Naive thymus-derived CD8-positive, alpha-beta T cell (primary cell): ENCODE data around the gene ACTG2. TPM values are rescaled to one million over a fixed set of nuclear protein-coding genes. Genes with fewer than 3 reads are reported as not detected.

Experiments used
- ATAC-seq, 2 donors: fragments of 150-1000 bp; cut with Tn5 transposase in 1 of 2; sonication (Bioruptor Pico), chemical (Tn5 transposase) in 1 of 2; 1 replicate in 1 of 2; 2 replicates in 1 of 2; pipeline ENCODE4 v1.10.0; 2021; ENCODE audit warnings: mild to moderate bottlenecking in 2 of 2, moderate library complexity in 2 of 2
- POLR2A ChIA-PET: fragments of 350-600 bp; sonication (Branson Sonifier 250); formaldehyde crosslinking; loops from one replicate; lab custom pipeline; 2021; ENCODE audit warnings: antibody characterized with exemption; lab: Charles Lee
- DNase-seq, 10 donors: peaks; one replicate each; pipeline versions ENCODE4 v3.0.0 to v3.0.0-alpha.2; 2020 to 2022
- H3K27ac Mint-ChIP-seq, 10 donors: one replicate each; pipeline ENCODE4 v1.8.0; 2020 to 2022; ENCODE audit warnings: mild to moderate bottlenecking in 10 of 10, mixed read lengths in 10 of 10, moderate library complexity in 4 of 10, inconsistent platforms in 1 of 10
- H3K27me3 Mint-ChIP-seq, 5 donors: one replicate each; pipeline ENCODE4 v1.8.0; 2021 to 2022; ENCODE audit warnings: mixed read lengths in 5 of 5
- H3K36me3 Mint-ChIP-seq, 3 donors: one replicate each; pipeline ENCODE4 v1.8.0; 2020 to 2022; ENCODE audit warnings: mixed read lengths in 3 of 3, mild to moderate bottlenecking in 2 of 3, inconsistent platforms in 1 of 3
- H3K4me1 Mint-ChIP-seq, 4 donors: one replicate each; pipeline ENCODE4 v1.8.0; 2021 to 2022; ENCODE audit warnings: mixed read lengths in 4 of 4
- H3K4me3 Mint-ChIP-seq, 10 donors: one replicate each; pipeline ENCODE4 v1.8.0; 2020 to 2022; ENCODE audit warnings: mild to moderate bottlenecking in 10 of 10, mixed read lengths in 10 of 10, moderate library complexity in 6 of 10, inconsistent platforms in 1 of 10
- H3K9me3 Mint-ChIP-seq, 9 donors: one replicate each; pipeline ENCODE4 v1.8.0; 2020 to 2022; ENCODE audit warnings: mixed read lengths in 9 of 9, mild to moderate bottlenecking in 3 of 9, inconsistent platforms in 1 of 9, moderate library complexity in 1 of 9
- polyA plus RNA-seq, 3 donors: library from polyadenylated mRNA; unstranded; fragments of 300-500 nt; fragmentation: Illumina TruSeq; gene quantifications; one replicate each; pipeline ENCODE4 v1.2.3, GENCODE V29; 2021
- total RNA-seq, 8 experiments: library from RNA in 2 of 8; stranded (reverse) in 2 of 8; gene quantifications; one replicate each; pipeline ENCODE4 v1.2.3 and lab custom pipeline; 2021 to 2026

ACTG2 gene
- not detected for total RNA-seq
- under 1 TPM in 1 of 3 donors, not detected in 2; 0.13 TPM for polyA plus RNA-seq
- total RNA-seq (lab: John Stamatoyannopoulos, UW), result 0 to 0.08 (median 0) reads per million in 6 experiments

DNA sequence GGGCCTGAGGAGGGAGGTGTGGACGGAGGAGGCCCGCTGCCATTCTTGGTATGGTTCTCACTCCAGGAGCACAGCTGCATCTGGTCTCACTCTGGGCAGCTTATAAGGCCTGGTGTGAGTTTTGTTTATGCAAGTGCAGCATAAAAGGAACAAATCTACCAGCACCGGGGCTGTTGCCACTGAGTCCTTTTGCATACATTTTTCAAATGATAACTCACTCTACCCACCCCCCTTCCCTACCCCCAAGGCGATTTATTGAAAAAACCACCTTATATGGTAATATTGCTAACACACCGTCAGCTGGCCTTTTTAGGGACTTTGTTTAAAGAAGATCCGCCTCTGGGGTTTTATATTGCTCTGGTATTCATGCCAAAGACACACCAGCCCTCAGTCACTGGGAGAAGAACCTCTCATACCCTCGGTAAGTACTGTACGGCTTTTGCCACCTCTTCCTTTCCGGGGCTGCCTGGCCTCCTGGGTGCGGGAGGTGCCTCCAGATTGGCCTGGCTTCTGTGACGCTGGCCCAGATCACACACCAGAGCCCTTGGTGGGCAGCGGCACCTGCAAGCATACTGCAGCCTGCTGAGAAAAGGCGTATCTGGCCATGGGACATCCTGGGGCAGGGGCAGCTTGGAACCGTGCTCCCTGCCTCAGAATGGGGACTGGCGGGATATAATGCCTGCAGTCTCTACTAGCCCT, at the start of gene ACTG2:
TSS of gene ACTG2 (plus strand) at position 378 of the 699 bp plus-strand sequence. CDS start 8,304 bp downstream, outside the sequence.
- POLR2A ChIA-PET, result no interaction called here
- H3K4me3 Mint-ChIP-seq, result no peak within 1 kb of the TSS
- peak within 1 kb of the TSS in 2 of 10 donors; percentile 4 to 6 for H3K27ac Mint-ChIP-seq
- ATAC-seq, result no peak
- H3K27me3 Mint-ChIP-seq, result no peaks in the 10 kb centered on the region
- no peaks in the 10 kb centered on the region for H3K9me3 Mint-ChIP-seq
- no peak for DNase-seq
- peaks cover 22 to 45% (median 32%) of the 10 kb centered on the region in 4 donors for H3K4me1 Mint-ChIP-seq
- no peaks in the 10 kb centered on the region for H3K36me3 Mint-ChIP-seq

DNA sequence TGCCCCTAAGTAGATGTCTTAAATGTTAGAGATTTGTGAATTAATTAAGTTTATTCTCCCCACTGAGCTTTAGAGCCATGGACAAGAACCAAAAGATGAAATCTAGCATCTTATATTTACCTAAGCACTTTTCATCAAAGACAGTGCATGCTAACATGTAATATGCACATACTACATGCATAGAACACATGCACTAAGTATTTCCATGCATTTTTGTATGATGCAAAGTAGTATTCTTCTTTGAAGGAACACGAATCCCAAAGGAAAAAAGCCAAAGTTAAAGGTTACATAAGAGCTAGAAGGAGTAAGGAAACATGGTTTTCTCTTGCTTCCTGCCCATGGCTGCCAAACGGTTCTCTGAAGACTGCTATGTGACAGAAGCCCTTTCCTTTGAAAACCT, 48.7 kb upstream of the ACTG2 start:
- Mint-ChIP-seq H3K9me3 (no peaks in the 10 kb centered on the region), H3K36me3 (peaks cover 0 to 83% (median 24%) of the 10 kb centered on the region in 3 donors), H3K4me3 (no peak overlapping the region), H3K4me1 (peaks cover 3 to 23% (median 12%) of the 10 kb centered on the region in 4 donors), H3K27ac (peak overlapping the region in 1 of 10 donors; percentile 1), H3K27me3 (no peaks in the 10 kb centered on the region)
- DNase-seq, result no peak
- ATAC-seq, result no peak
- POLR2A ChIA-PET, result no interaction called here

DNA sequence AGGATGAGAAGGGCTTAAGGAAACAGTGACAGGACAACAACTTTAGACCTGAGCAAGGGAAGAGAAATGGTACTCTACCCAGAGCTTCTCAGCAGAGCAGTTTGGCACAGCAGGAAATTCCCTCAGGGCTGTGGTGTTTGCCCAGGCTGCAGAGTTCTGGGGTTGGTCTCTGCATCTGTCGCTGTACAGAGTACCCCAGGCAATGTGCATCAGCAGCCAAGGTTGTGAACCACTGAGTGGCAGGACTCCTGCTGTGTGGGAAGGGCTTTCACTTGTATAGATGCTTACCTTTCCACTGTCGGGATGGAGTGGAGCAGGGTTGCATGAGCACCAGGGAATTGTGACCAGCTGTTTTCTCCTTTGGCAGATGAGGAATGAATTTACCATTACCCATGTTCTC, 42.8 kb upstream of the ACTG2 start:
- Mint-ChIP-seq H3K27me3 (no peaks in the 10 kb centered on the region), H3K27ac (peak overlapping the region in 1 of 10 donors; percentile 2), H3K4me1 (peaks cover 0 to 1% (median 0%) of the 10 kb centered on the region in 4 donors), H3K36me3 (peaks cover 0 to 53% (median 29%) of the 10 kb centered on the region in 3 donors), H3K9me3 (no peaks in the 10 kb centered on the region), H3K4me3 (no peak overlapping the region)
- DNase-seq, result no peak
- POLR2A ChIA-PET, result no interaction called here
- no peak for ATAC-seq

- Mint-ChIP-seq H3K27me3 (no peaks in the 10 kb centered on the region), H3K4me1 (peaks cover 0 to 1% (median 0%) of the 10 kb centered on the region in 4 donors), H3K36me3 (peaks cover 0 to 41% (median 32%) of the 10 kb centered on the region in 3 donors), H3K9me3 (no peaks in the 10 kb centered on the region), H3K27ac (peak overlapping the region in 1 of 10 donors; percentile 69), H3K4me3 (no peak overlapping the region)
- ATAC-seq (no peak), DNase-seq (no peak)
- POLR2A ChIA-PET, result no interaction called here
Measured at GRCh38 chr2:73851274-73851673, 41.5 kb upstream of the ACTG2 start.

DNA sequence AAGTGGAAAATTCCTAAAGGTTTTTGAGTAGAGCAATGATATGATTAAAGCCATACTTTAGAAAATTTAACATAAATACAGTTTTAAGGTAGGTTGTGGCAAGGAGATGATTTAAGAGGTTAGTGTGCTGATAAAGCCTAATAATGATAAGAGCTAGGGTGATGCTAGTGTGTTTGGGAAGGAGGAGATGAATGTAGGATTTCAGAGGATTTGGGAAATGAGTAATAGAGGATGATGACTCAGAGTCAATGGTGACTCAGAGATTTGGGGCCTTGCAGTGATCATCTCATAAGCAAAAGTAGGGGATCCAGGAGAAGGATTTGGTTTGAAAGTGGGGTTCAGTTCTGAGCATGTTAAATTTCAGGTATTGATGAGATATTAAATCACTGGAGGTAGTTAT, 40.8 kb upstream of the ACTG2 start:
- Mint-ChIP-seq H3K27me3 (no peaks in the 10 kb centered on the region), H3K4me3 (no peak overlapping the region), H3K4me1 (peaks cover 0 to under 1% (median 0%) of the 10 kb centered on the region in 4 donors), H3K9me3 (no peaks in the 10 kb centered on the region), H3K36me3 (peaks cover 0 to 38% (median 33%) of the 10 kb centered on the region in 3 donors), H3K27ac (no peak overlapping the region)
- DNase-seq (no peak), ATAC-seq (no peak)
- POLR2A ChIA-PET, result no interaction called here

DNA sequence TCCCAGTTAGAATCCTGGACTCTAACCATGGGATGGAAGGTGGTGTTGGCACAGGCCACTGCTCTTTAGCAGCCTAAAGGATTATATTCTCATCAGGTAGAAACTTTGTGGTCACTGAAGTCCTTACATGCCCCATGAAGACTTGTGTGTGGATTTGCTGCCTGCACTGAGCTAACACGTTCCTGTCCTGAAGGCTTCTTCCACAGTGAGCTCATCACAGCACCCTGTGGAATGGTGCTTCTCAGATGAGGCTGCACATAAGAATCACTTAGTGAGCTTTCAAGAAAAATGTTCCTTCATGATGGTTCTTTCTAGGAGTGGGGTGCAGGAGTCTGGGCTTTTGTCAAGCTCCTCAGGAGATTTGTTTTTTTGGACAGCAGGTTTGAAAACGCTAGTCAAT, 37.3 kb upstream of the ACTG2 start:
- H3K9me3 Mint-ChIP-seq, result no peaks in the 10 kb centered on the region
- DNase-seq, result no peak
- POLR2A ChIA-PET, result no interaction called here
- H3K36me3 Mint-ChIP-seq, result peaks cover 5 to 32% (median 23%) of the 10 kb centered on the region in 3 donors
- H3K27ac Mint-ChIP-seq, result peak overlapping the region in 1 of 10 donors; percentile 49
- H3K27me3 Mint-ChIP-seq, result no peaks in the 10 kb centered on the region
- no peak for ATAC-seq
- H3K4me1 Mint-ChIP-seq, result no peaks in the 10 kb centered on the region
- no peak overlapping the region for H3K4me3 Mint-ChIP-seq

DNA sequence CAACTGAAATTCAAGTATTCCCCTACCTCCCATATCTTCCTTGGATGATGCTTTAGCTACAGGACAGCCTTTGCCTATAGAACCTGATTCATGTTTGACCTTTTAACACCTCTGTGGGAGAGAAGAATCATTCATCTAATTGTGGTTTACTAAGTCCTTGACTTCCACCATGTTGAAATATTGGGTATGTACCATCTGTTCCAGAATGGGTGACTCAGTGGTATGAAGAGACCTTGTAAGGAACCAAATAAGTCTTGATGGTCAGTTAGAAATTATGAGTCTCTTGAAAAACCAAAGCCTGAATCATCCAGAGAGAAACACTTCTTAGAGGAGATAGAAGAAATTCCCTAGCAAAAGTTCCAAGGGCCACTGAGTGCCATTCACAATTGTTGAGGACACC, 36.6 kb upstream of the ACTG2 start:
- Mint-ChIP-seq H3K27me3 (no peaks in the 10 kb centered on the region), H3K36me3 (peaks cover 9 to 32% (median 28%) of the 10 kb centered on the region in 3 donors)
- POLR2A ChIA-PET, result interaction anchor here (0.6 kb wide), 1 partner anchor 15 kb away, joined by 3 read pairs; no protein-coding TSS in a partner anchor

GRCh38 chr2:73859721-73860586, 32.9 kb upstream of the ACTG2 start:
- Mint-ChIP-seq H3K27me3 (no peaks in the 10 kb centered on the region), H3K27ac (no peak overlapping the region), H3K9me3 (no peaks in the 10 kb centered on the region), H3K4me3 (no peak overlapping the region), H3K4me1 (no peaks in the 10 kb centered on the region), H3K36me3 (peaks cover 20 to 62% (median 45%) of the 10 kb centered on the region in 3 donors)
- ATAC-seq (no peak), DNase-seq (no peak)
- POLR2A ChIA-PET, result no interaction called here

More for the DNA sequence above, 36.6 kb upstream of the ACTG2 start:
- no peak for DNase-seq
- Mint-ChIP-seq H3K4me1 (no peaks in the 10 kb centered on the region), H3K4me3 (no peak overlapping the region), H3K27ac (no peak overlapping the region), H3K9me3 (no peaks in the 10 kb centered on the region)
- no peak for ATAC-seq

GRCh38 chr2:73862987-73863386, 29.8 kb upstream of the ACTG2 start:
- H3K36me3 Mint-ChIP-seq, result peaks cover 20 to 87% (median 35%) of the 10 kb centered on the region in 3 donors
- no peaks in the 10 kb centered on the region for H3K4me1 Mint-ChIP-seq
- DNase-seq (no peak), ATAC-seq (no peak)
- H3K27me3 Mint-ChIP-seq, result no peaks in the 10 kb centered on the region
- peak overlapping the region in 1 of 10 donors; percentile 45 for H3K27ac Mint-ChIP-seq
- H3K9me3 Mint-ChIP-seq, result no peaks in the 10 kb centered on the region
- no peak overlapping the region for H3K4me3 Mint-ChIP-seq
- POLR2A ChIA-PET, result interaction anchor here (1.0 kb wide), 1 partner anchor 287 kb away, joined by 3 read pairs; no protein-coding TSS in a partner anchor

GRCh38 chr2:73868204-73868978, 24.4 kb upstream of the ACTG2 start:
- DNase-seq (no peak), ATAC-seq (no peak)
- Mint-ChIP-seq H3K4me3 (no peak overlapping the region), H3K4me1 (no peaks in the 10 kb centered on the region), H3K36me3 (peaks cover 11 to 48% (median 28%) of the 10 kb centered on the region in 3 donors), H3K27me3 (no peaks in the 10 kb centered on the region), H3K9me3 (no peaks in the 10 kb centered on the region), H3K27ac (no peak overlapping the region)
- POLR2A ChIA-PET, result no interaction called here

- Mint-ChIP-seq H3K27me3 (no peaks in the 10 kb centered on the region), H3K36me3 (peaks cover 0 to 32% (median 20%) of the 10 kb centered on the region in 3 donors), H3K27ac (no peak overlapping the region), H3K4me1 (no peaks in the 10 kb centered on the region), H3K9me3 (no peaks in the 10 kb centered on the region), H3K4me3 (no peak overlapping the region)
- no peak for ATAC-seq
- no peak for DNase-seq
- POLR2A ChIA-PET, result no interaction called here
Measured at GRCh38 chr2:73870084-73870483, 22.7 kb upstream of the ACTG2 start.

DNA sequence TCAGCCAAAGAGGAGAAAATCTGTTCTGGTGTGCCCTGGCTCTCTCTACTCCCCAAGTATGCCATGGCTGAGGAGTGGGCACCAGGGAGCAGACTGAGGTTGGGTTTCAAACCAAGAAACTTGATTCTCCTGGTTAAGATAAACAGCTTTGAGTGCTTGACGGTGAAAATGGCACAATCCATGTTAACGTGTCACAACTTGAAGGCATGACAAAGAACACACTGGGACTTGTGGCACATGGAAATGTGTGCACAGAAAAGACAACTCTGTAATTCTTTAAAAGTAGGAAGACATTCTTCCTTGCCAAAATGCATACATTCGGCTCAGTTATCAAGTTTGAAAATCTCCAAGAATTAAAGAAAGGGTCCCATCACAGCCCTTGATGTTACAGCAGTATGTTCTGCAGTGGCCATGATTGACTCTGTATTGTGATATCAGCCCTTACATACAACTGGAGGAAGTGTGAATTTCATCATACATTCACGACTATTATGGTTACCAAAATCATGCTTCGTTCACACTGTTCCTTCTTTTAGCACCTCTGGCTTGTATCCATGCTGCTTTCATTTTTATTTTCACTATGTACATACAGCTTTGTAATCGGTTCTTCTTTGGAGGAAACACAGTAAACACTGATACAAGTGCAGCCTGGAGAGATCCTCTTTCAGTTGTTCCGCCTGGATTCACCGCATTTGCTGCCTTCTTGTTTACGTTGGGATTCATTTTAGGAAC, 15.6 kb upstream of the ACTG2 start:
- Mint-ChIP-seq H3K27me3 (peaks cover 0 to 2% (median 0%) of the 10 kb centered on the region in 5 donors), H3K36me3 (peaks cover 0 to 7% (median 2%) of the 10 kb centered on the region in 3 donors), H3K27ac (no peak overlapping the region), H3K4me3 (no peak overlapping the region), H3K4me1 (no peaks in the 10 kb centered on the region), H3K9me3 (no peaks in the 10 kb centered on the region)
- no peak for ATAC-seq
- POLR2A ChIA-PET, result no interaction called here
- DNase-seq, result no peak
